Panc1 (cell line): ENCODE results near the gene MCM5. TPM values are rescaled to one million over a fixed set of nuclear protein-coding genes. Genes with fewer than 3 reads are reported as not detected.

ENCODE experiments used
- ATAC-seq: fragments of 200-7000 bp; cut with Tn5 transposase; 2 replicates; pipeline ENCODE4 v1.9.1; 2020; ENCODE audit warnings: mild to moderate bottlenecking, moderate library complexity
- BruUV-seq: library from RNA; stranded (reverse); fragments of 400-500 nt; replicated peaks from 2 replicates; lab custom pipeline; 2021; lab: Mats Ljungman, UMichigan
- CTCF ChIA-PET: fragments of 300-600 bp; sonication (Branson Sonifier 250); formaldehyde crosslinking; loops from one replicate; lab custom pipeline; 2022; ENCODE audit warnings: antibody characterized with exemption; lab: Charles Lee
- POLR2A ChIA-PET: fragments of 300-600 bp; sonication (Branson Sonifier 250); formaldehyde crosslinking; loops from one replicate; lab custom pipeline; 2022; ENCODE audit warnings: antibody characterized with exemption; lab: Charles Lee
- DNase-seq: peaks from one replicate; pipeline ENCODE4 v3.0.0-alpha.2; 2010; ENCODE audit warnings: low read depth, low spot score
- H3K27ac ChIP-seq: 2 replicates; pipeline ENCODE4 v1.5.1; 2011; ENCODE audit warnings: mild to moderate bottlenecking, low read length, inconsistent platforms
- H3K27me3 ChIP-seq: fragments of 200-500 bp; sonication (Bioruptor generic); 2 replicates; pipeline ENCODE4 v1.6.0; 2014; ENCODE audit warnings: low read length, inconsistent platforms; ENCODE audit not compliant: control insufficient read depth, insufficient read depth
- H3K36me3 ChIP-seq: fragments of 200-500 bp; sonication (Bioruptor generic); 2 replicates; pipeline ENCODE4 v1.5.1; 2014; ENCODE audit warnings: inconsistent platforms, mild to moderate bottlenecking, low read length, moderate library complexity; ENCODE audit not compliant: control insufficient read depth, insufficient read depth
- H3K4me1 ChIP-seq: 2 replicates; pipeline ENCODE4 v1.5.1; 2011; ENCODE audit warnings: inconsistent platforms, mild to moderate bottlenecking, low read length, moderate library complexity; ENCODE audit not compliant: control insufficient read depth, insufficient read depth
- H3K4me3 ChIP-seq, 2 experiments: 2 replicates each; pipeline ENCODE4 v1.5.1; 2011 to 2012; ENCODE audit warnings: low read depth in 2 of 2, low read length in 2 of 2, mild to moderate bottlenecking in 2 of 2, inconsistent platforms in 1 of 2, moderate library complexity in 1 of 2
- H3K9me3 ChIP-seq: fragments of 200-500 bp; sonication (Bioruptor generic); 2 replicates; pipeline ENCODE4 v1.5.1; 2014; ENCODE audit warnings: low read depth, mild to moderate bottlenecking, inconsistent platforms, low read length, moderate library complexity; ENCODE audit not compliant: control insufficient read depth, insufficient read depth
- POLR2AphosphoS5 ChIP-seq: IDR thresholded peaks from 2 replicates; pipeline ENCODE4 v1.6.1; 2012; ENCODE audit warnings: mild to moderate bottlenecking, low read depth, low read length, moderate library complexity
- SIN3A ChIP-seq: IDR thresholded peaks from 2 replicates; pipeline ENCODE4 v1.6.1; 2012; ENCODE audit warnings: low read depth, mild to moderate bottlenecking, low read length, moderate library complexity, borderline replicate concordance; ENCODE audit not compliant: insufficient read depth
- TCF7L2 ChIP-seq: IDR thresholded peaks from 2 replicates; pipeline ENCODE4 v1.6.1; 2011; ENCODE audit warnings: mild to moderate bottlenecking, low read depth, low read length, inconsistent platforms
- in situ Hi-C: cut with HindIII; loops from 2 replicates; pipeline ENCODE4 v1.10.0; 2016; ENCODE audit warnings: low sequenced_read_pairs, low pct_unique_long_range_greater_than_20kb
- intact Hi-C: fragments of 100-400 bp; cut with micrococcal nuclease; formaldehyde crosslinking; loops from one replicate; pipeline ENCODE4 v1.10.0; 2022; ENCODE audit not compliant: unreplicated experiment
- total RNA-seq: library from RNA; stranded (reverse); gene quantifications from one replicate; pipeline ENCODE4 v1.2.1, GENCODE V29; 2021; ENCODE audit not compliant: unreplicated experiment
- TF ChIP-seq, protein P1 (sequence below): fragments of 450-650 bp; IDR thresholded peaks from 2 replicates; pipeline ENCODE4 v1.5.1; 2017; ENCODE audit warnings: mild to moderate bottlenecking
- TF ChIP-seq, protein P2 (sequence below), 2 experiments: IDR thresholded peaks; 2 replicates each; pipeline ENCODE4 v1.6.1; 2011 to 2012; ENCODE audit warnings: low read depth in 2 of 2, control low read depth in 1 of 2, low read length in 1 of 2, mild to moderate bottlenecking in 1 of 2, moderate library complexity in 1 of 2; ENCODE audit not compliant: insufficient read depth in 1 of 2

Gene MCM5
- total RNA-seq, 1 experiment from 2014 or later, result 122 TPM

DNA sequence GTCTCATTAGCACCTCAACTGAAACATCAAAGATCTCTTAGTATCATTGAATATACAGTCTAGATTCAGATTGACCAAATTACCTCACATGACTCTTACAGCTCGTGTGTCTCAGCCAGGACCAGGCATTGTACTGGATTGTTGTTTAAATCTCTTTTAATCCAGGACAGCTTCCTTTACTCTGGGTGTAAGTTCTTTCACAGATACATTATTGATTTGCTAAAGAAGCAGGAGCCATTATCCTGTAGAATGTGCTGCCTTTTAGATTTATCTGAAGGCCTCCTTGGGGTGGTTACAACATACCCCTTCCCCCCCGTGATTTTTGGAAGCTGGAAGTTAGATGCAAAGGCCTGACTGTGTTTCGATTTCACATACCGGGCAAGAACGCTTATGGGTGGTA, 4.2 kb downstream of the MCM5 start:
- Histone ChIP-seq H3K27ac (no peak overlapping the region), H3K36me3 (peaks cover 2% of the 10 kb centered on the region; the same call in 1 of the 2 replicates), H3K9me3 (no peaks in the 10 kb centered on the region), H3K4me3 (no peak overlapping the region), H3K27me3 (no peaks in the 10 kb centered on the region), H3K4me1 (peaks cover 16% of the 10 kb centered on the region)
- no peak for ATAC-seq
- intact Hi-C loops, result no loop called here
- POLR2A ChIA-PET, result interaction anchor here (0.6 kb wide), 1 partner anchor 13 kb away, joined by 3 read pairs; no protein-coding TSS in a partner anchor
- CTCF ChIA-PET, result interaction anchor here (0.6 kb wide), 1 partner anchor 9 kb away, joined by 3 read pairs; no protein-coding TSS in a partner anchor
- TF ChIP-seq, protein P1, sequence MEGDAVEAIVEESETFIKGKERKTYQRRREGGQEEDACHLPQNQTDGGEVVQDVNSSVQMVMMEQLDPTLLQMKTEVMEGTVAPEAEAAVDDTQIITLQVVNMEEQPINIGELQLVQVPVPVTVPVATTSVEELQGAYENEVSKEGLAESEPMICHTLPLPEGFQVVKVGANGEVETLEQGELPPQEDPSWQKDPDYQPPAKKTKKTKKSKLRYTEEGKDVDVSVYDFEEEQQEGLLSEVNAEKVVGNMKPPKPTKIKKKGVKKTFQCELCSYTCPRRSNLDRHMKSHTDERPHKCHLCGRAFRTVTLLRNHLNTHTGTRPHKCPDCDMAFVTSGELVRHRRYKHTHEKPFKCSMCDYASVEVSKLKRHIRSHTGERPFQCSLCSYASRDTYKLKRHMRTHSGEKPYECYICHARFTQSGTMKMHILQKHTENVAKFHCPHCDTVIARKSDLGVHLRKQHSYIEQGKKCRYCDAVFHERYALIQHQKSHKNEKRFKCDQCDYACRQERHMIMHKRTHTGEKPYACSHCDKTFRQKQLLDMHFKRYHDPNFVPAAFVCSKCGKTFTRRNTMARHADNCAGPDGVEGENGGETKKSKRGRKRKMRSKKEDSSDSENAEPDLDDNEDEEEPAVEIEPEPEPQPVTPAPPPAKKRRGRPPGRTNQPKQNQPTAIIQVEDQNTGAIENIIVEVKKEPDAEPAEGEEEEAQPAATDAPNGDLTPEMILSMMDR, result no peak
- in situ Hi-C loops, result no loop called here
- BruUV-seq, result no TSS peak
- no peak for DNase-seq

DNA sequence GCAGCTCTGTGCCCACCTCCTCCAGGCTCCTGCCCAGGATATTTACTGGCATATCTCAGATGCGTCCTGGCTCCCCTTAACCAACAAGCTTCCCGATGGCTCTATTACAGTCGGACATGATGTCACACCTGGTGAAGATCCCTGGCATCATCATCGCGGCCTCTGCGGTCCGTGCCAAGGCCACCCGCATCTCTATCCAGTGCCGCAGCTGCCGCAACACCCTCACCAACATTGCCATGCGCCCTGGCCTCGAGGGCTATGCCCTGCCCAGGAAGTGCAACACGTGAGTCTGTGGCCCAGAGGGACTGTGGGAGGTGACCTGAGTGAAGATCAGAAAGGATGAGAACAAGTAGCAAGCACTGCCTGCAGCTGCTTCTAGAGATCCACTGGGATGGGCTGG, 6.5 kb downstream of the MCM5 start:
- POLR2A ChIA-PET, result no interaction called here
- Histone ChIP-seq H3K9me3 (no peaks in the 10 kb centered on the region), H3K36me3 (peaks cover 2% of the 10 kb centered on the region), H3K4me3 (no peak overlapping the region), H3K4me1 (peaks cover 10% of the 10 kb centered on the region), H3K27ac (no peak overlapping the region), H3K27me3 (no peaks in the 10 kb centered on the region)
- in situ Hi-C loops, result no loop called here
- DNase-seq (no peak), ATAC-seq (no peak)
- CTCF ChIA-PET, result no interaction called here
- BruUV-seq, result no TSS peak
- TF ChIP-seq TCF7L2 (no peak), SIN3A (no peak), POLR2AphosphoS5 (no peak)
- TF ChIP-seq, protein P2, sequence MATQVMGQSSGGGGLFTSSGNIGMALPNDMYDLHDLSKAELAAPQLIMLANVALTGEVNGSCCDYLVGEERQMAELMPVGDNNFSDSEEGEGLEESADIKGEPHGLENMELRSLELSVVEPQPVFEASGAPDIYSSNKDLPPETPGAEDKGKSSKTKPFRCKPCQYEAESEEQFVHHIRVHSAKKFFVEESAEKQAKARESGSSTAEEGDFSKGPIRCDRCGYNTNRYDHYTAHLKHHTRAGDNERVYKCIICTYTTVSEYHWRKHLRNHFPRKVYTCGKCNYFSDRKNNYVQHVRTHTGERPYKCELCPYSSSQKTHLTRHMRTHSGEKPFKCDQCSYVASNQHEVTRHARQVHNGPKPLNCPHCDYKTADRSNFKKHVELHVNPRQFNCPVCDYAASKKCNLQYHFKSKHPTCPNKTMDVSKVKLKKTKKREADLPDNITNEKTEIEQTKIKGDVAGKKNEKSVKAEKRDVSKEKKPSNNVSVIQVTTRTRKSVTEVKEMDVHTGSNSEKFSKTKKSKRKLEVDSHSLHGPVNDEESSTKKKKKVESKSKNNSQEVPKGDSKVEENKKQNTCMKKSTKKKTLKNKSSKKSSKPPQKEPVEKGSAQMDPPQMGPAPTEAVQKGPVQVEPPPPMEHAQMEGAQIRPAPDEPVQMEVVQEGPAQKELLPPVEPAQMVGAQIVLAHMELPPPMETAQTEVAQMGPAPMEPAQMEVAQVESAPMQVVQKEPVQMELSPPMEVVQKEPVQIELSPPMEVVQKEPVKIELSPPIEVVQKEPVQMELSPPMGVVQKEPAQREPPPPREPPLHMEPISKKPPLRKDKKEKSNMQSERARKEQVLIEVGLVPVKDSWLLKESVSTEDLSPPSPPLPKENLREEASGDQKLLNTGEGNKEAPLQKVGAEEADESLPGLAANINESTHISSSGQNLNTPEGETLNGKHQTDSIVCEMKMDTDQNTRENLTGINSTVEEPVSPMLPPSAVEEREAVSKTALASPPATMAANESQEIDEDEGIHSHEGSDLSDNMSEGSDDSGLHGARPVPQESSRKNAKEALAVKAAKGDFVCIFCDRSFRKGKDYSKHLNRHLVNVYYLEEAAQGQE (IDR thresholded peaks at IDR 0.05; ENCODE audit: insufficient read depth in 1 of 2, low read depth in 2 of 2, low read length in 1 of 2), result no peak
- TF ChIP-seq, protein P1, result no peak
- intact Hi-C loops, result no loop called here
